Erythroblast (primary cell): ENCODE results near the gene CABP4.

Source experiments
- GATA1 ChIP-seq: IDR thresholded peaks from 2 replicates; pipeline ENCODE4 v1.6.1; 2011; ENCODE audit warnings: low read depth, mild to moderate bottlenecking, control low read depth, low read length, moderate library complexity
- POLR2A ChIP-seq: IDR thresholded peaks from 2 replicates; pipeline ENCODE4 v1.6.1; 2011; ENCODE audit warnings: mild to moderate bottlenecking, low read length

DNA sequence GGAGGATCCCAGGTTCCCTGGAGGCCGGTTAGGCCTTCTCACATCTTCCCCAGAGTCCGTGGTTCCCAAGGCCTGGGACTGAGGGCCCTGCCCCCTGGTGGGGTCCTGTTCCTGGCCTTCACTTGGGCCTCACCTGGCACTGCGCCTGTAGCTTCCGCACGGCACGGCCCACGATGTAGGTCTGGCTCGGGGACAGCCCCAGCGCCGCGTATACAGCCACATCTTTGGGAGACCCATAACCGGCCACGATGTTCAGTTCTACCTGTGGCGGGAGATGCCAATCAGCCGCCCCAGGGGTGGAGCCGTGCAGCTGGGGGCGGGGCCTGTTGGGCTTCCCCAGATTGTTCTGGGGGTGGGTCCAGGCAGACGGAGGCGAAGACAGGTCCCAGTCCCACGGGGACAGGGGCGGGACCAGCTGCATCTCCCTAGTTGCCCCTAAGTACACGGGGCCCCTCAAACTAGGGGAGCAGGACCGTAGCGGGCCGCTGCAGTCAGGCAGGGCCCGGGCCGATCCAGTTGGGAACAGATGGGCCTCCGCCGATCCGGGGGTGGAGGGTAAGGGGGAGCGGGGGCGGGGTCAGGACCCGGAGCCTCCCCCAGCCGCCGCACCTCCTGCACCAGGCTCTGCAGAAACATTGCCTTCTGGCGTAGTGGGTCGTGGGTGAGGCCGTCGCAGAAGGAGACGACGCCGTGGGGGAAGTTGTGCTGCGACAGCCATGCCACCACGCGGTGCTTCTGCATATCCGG is 37.8 kb downstream of the CABP4 start:
- TF ChIP-seq POLR2A (no peak), GATA1 (no peak)
